ENCODE measurements around the gene HOXA3.
A peak's percentile ranks its signal among the peaks of the same experiment; 100 is the strongest.

The HOXA3 gene

GRCh38 chr7:27111042-27111750 lies 41.2 kb downstream of the HOXA3 start:
- no peak for TF ChIP-seq CTCF (IDR thresholded peaks at IDR 0.05; ENCODE audit: low read depth, low read length)
- no peak overlapping the region for H3K4me3 ChIP-seq (replicated peaks in 1 of 2; ENCODE audit: low read depth in 2 of 2, low read length in 2 of 2)
- DNase-seq (ENCODE audit: low read depth in 2 of 2), result peak in 1 of 2 donors; percentile 34

- no peak overlapping the region for H3K4me3 ChIP-seq (replicated peaks in 1 of 2; ENCODE audit: low read depth in 2 of 2, low read length in 2 of 2)
- peak in 1 of 2 donors; percentile 64 for DNase-seq (ENCODE audit: low read depth in 2 of 2)
- no peak for TF ChIP-seq CTCF (IDR thresholded peaks at IDR 0.05; ENCODE audit: low read depth, low read length)
Observed at GRCh38 chr7:27110186-27111031, 42.0 kb downstream of the HOXA3 start.

GRCh38 chr7:27109466-27110185 lies 42.8 kb downstream of the HOXA3 start:
- DNase-seq (ENCODE audit: low read depth in 2 of 2), result no peak
- no peak overlapping the region for H3K4me3 ChIP-seq (replicated peaks in 1 of 2; ENCODE audit: low read depth in 2 of 2, low read length in 2 of 2)
- TF ChIP-seq CTCF (IDR thresholded peaks at IDR 0.05; ENCODE audit: low read depth, low read length), result no peak

- TF ChIP-seq CTCF (IDR thresholded peaks at IDR 0.05; ENCODE audit: low read depth, low read length), result no peak
Observed at GRCh38 chr7:27108390-27109127, 43.8 kb downstream of the HOXA3 start.

GRCh38 chr7:27107391-27108381 lies 44.7 kb downstream of the HOXA3 start:
- DNase-seq (ENCODE audit: low read depth in 2 of 2), result no peak
- H3K4me3 ChIP-seq (replicated peaks in 1 of 2; ENCODE audit: low read depth in 2 of 2, low read length in 2 of 2), result no peak overlapping the region
- no peak for TF ChIP-seq CTCF (IDR thresholded peaks at IDR 0.05; ENCODE audit: low read depth, low read length)

More at GRCh38 chr7:27108390-27109127, 43.8 kb downstream of the HOXA3 start:
- DNase-seq (ENCODE audit: low read depth in 2 of 2), result no peak
- H3K4me3 ChIP-seq (replicated peaks in 1 of 2; ENCODE audit: low read depth in 2 of 2, low read length in 2 of 2), result no peak overlapping the region
